Retinal pigment epithelial cell (primary cell): ENCODE measurements around the gene CDH16.
"Not testable (repeated sequence)": the region's sequence is repeated elsewhere in the genome, so short reads cannot be mapped to it uniquely, and the experiment has no call there.

Source experiments
- DNase-seq: peaks from one replicate; pipeline ENCODE4 v3.0.0-alpha.2; 2010; ENCODE audit warnings: low read depth
- H3K4me3 ChIP-seq: 2 replicates; pipeline ENCODE4 v1.5.1; 2011; ENCODE audit warnings: mild to moderate bottlenecking, low read length, control low read depth, moderate library complexity
- CTCF ChIP-seq: conservative IDR thresholded peaks from 2 replicates; pipeline ENCODE4 v1.5.1; 2011; ENCODE audit warnings: low read depth, low read length, control low read depth, inconsistent platforms

Gene CDH16

GRCh38 chr16:66945939-66946338 lies 27.3 kb upstream of the CDH16 start:
- no peak for DNase-seq
- no peak overlapping the region for H3K4me3 ChIP-seq
- TF ChIP-seq CTCF = no peak

GRCh38 chr16:66944971-66945370 lies 26.3 kb upstream of the CDH16 start:
- DNase-seq, H3K4me3 ChIP-seq: not testable (repeated sequence)

- H3K4me3 ChIP-seq = no peak overlapping the region
- TF ChIP-seq CTCF = no peak
- no peak for DNase-seq
These were observed 25.4 kb upstream of the CDH16 start for GRCh38 chr16:66944054-66944441.

- no peak for TF ChIP-seq CTCF
- no peak overlapping the region for H3K4me3 ChIP-seq
- DNase-seq = no peak
These were observed 24.9 kb upstream of the CDH16 start for GRCh38 chr16:66943426-66944053.

GRCh38 chr16:66942981-66943380 lies 24.3 kb upstream of the CDH16 start:
- H3K4me3 ChIP-seq = no peak overlapping the region
- no peak for DNase-seq
- TF ChIP-seq CTCF = no peak

GRCh38 chr16:66940236-66940635 lies 21.6 kb upstream of the CDH16 start:
- no peak for TF ChIP-seq CTCF
- H3K4me3 ChIP-seq = no peak overlapping the region
- no peak for DNase-seq

GRCh38 chr16:66939366-66939765 lies 20.7 kb upstream of the CDH16 start:
- TF ChIP-seq CTCF = no peak
- no peak overlapping the region for H3K4me3 ChIP-seq
- no peak for DNase-seq
